GM18498 (cell line): ENCODE data around the gene ZFY.

Experiments used
- ATAC-seq: cut with Tn5 transposase; IDR thresholded peaks from one replicate; pipeline ENCODE4 v1.9.1; 2021; ENCODE audit warnings: mild to moderate bottlenecking, moderate library complexity; ENCODE audit not compliant: unreplicated experiment

ZFY gene

GRCh38 chrY:2934861-2935715 lies at the start of gene ZFY:
TSS of gene ZFY (plus strand) at chrY:2935381. CDS start at chrY:2953937, 18,556 bp downstream.
- ATAC-seq = peak; percentile 38

DNA sequence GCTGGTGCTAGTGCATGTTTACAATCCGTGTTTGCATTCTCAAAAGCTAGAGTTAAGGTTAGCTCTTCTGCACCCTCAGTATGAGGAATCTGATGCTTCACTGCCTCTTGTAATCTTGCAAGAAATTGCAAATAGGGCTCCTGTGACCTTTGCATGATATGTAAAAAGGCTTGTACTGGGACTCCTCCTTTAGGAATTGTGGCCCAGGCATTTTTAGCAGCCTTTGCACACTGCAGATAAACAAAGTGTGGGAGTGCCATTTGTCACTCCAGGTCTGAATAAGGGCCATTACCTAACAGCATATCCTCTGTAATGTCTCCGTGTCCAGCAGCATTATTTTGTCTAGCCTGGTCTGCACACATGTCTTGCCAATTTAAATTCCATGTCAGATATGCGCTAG lies 49.3 kb upstream of the ZFY start:
- ATAC-seq = no peak

- ATAC-seq = peak; percentile 34
These were observed 47.8 kb upstream of the ZFY start for GRCh38 chrY:2887386-2887785.

- ATAC-seq = peak; percentile 84
These were observed 47.2 kb upstream of the ZFY start for GRCh38 chrY:2887955-2888354.

GRCh38 chrY:2893471-2893870 lies 41.7 kb upstream of the ZFY start:
- ATAC-seq = no peak

DNA sequence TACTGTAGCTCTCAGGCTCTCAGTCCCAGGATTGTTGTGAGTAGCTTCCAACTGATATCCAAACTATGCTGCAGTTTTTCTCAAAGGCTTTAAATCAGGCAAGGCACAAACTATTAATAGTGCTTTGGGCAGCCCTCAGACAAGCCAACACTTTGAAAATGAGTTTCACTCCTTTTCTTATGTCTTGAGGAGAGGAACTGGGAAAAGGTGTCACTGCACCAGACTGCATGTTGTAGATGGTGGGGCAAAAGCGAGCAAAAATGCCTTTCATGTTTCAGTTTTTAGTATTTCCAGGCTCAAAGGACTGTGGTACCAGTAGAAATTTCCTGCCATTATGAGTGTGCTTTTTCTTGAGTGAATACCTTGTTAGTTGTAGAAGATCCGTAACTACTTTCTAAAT lies 39.1 kb upstream of the ZFY start:
- peak; percentile 73 for ATAC-seq

GRCh38 chrY:2907356-2907755 lies 27.8 kb upstream of the ZFY start:
- no peak for ATAC-seq

GRCh38 chrY:2913066-2913815 lies 21.9 kb upstream of the ZFY start:
- ATAC-seq = no peak

- ATAC-seq = no peak
These were observed 1.1 kb upstream of the ZFY start for GRCh38 chrY:2934078-2934477.

DNA sequence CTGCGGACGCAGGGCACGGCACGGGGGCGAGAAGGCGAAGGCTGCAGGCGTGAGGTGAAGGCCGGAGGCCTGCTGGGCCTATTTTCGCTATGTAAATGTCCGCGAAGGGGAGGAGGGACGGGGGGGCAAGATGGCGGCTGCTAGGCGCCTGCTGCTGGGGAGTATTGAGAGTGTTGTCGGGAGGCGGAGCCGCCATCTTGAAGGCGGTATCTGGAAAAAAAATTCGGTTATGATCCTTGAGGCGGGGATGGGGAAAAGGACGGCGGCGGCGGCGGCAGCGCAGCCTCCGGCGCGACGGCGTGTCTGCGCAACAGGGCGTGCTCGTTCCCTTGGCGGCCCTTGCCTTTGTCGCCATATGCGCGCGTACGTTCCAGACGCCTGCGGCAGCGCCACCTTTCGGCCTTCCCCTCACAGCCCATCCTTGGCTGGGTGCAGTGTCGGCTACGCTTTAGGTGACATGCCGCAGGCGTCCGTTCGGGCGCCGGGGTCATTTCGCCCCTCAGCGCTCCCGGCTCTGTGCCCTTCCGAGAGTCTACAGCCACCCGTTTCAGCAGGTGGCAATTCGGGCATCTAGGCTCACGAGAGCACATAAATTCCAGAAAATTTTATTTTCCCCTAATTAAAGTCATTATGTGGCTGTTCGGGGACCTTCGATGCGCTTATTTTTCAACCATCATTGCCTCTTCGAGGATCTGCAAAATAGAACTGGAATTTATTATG lies 695 bp downstream of the ZFY start:
- ATAC-seq = peak; percentile 81

DNA sequence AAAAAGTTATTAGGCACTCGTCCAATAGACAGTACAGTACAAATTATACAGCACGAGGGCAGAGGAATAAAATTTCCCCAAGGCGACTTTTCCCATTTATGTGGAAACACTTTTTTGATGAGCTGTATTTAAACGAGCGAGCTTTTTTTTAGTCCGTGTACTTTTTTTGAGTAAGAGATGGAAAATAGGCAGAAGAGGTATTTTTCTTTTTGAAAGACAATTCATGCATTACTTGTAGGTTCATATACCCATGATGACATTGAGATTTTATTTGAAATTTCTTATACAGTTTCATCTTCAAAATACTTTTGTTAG lies 1.2 kb downstream of the ZFY start:
- ATAC-seq = no peak

GRCh38 chrY:2937149-2937548 lies 2.0 kb downstream of the ZFY start:
- ATAC-seq = no peak

- ATAC-seq = peak; percentile 71
These were observed 14.5 kb downstream of the ZFY start for GRCh38 chrY:2949590-2950252.

GRCh38 chrY:2950655-2951054 lies 15.5 kb downstream of the ZFY start:
- no peak for ATAC-seq

DNA sequence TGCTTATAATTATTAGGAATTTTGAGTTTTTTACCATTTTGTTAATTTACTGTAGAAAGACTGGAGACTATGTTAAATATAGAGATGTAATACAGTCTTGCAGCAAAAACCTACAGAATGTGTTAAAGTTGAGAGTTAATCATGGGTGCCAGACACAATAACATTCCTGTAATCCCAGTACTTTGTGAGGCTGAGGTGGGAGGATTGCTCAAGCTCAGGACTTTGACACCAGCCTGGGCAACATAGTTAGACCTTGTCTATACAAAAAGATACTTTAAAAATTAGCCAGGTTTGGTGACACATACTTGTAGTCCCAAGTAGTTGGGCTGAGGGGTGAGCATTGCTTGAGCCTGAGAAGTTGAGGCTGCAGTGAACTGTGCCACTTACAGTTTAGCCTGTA lies 17.7 kb downstream of the ZFY start:
- ATAC-seq = no peak

- ATAC-seq = no peak
These were observed 19.6 kb downstream of the ZFY start for GRCh38 chrY:2954735-2955134.

- no peak for ATAC-seq
These were observed 20.4 kb downstream of the ZFY start for GRCh38 chrY:2955561-2955960.

GRCh38 chrY:2962061-2962460 lies 26.9 kb downstream of the ZFY start:
- no peak for ATAC-seq

- no peak for ATAC-seq
These were observed 29.6 kb downstream of the ZFY start for GRCh38 chrY:2964814-2965213.

DNA sequence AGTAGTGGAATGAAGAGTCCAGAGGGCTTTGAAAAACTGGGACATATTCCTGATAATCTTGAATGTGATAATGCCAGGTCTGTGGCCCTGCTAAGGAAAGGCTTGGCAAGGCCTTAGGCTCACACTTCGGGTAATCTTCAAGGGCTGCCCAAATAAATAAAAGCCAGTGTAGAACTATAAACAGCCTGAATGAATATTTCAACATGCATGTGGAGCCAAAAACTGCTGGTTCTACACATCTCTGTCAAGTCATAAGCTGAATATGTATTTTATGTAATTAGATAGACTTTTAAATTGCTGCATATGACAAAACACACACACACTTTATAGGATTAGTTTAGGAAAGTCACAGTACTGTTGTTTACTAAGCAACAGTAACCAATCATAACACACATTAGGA lies 30.4 kb downstream of the ZFY start:
- no peak for ATAC-seq

DNA sequence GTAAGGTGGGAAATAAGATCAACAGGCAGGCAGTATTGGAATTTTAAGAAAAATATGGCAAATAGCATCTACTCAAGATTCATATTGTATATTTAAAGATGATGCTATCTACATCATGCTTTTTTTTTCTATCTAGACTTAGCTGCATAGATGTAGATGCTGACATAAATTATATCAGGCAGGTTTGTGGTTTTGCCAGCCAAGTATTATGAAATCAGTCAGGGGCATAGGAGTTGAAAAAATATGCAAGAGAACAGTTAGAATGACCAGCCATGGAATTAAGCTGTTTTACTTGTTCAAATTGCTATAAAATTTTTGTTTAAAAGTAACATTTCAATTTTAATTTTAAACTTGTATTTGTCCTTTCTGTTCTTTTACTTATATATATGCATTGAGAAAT lies 34.4 kb downstream of the ZFY start:
- no peak for ATAC-seq
